IMR-90 (cell line): ENCODE measurements around the gene TSTD2. TPM values are rescaled to one million over a fixed set of nuclear protein-coding genes. Genes with fewer than 3 reads are reported as not detected.

Source experiments
- ATAC-seq: fragments of 200-7000 bp; cut with Tn5 transposase; 2 replicates; pipeline ENCODE4 v1.9.1; 2020; ENCODE audit warnings: low read depth, mild to moderate bottlenecking, moderate library complexity
- BruUV-seq: library from RNA; stranded (reverse); fragments of 400-500 nt; replicated peaks from 2 replicates; lab custom pipeline; 2021; lab: Mats Ljungman, UMichigan
- CTCF ChIA-PET: fragments of 300-600 bp; formaldehyde crosslinking; extraction: SDS; loops from one replicate; lab custom pipeline; 2021; ENCODE audit warnings: antibody characterized with exemption; lab: Yijun Ruan, JAX
- POLR2A ChIA-PET: fragments of 300-600 bp; sonication (Branson Sonifier 250); formaldehyde crosslinking; loops from one replicate; lab custom pipeline; 2022; ENCODE audit warnings: antibody characterized with exemption; ENCODE audit not compliant: unreplicated experiment; lab: Charles Lee
- DNase-seq: peaks from one replicate; pipeline ENCODE4 v3.0.0; 2013
- H2AFZ ChIP-seq: replicated peaks from 2 replicates; pipeline ENCODE3; 2013; ENCODE audit warnings: low read length, mild to moderate bottlenecking; ENCODE audit not compliant: poor library complexity
- H2AK5ac ChIP-seq: 2 replicates; pipeline ENCODE4 v1.6.1; 2013; ENCODE audit warnings: low read depth, low read length, inconsistent platforms
- H2AK9ac ChIP-seq: replicated peaks from 2 replicates; pipeline ENCODE3; 2013; ENCODE audit warnings: mild to moderate bottlenecking, low read depth, low read length, moderate library complexity; ENCODE audit not compliant: poor library complexity
- H2BK120ac ChIP-seq: 2 replicates; pipeline ENCODE4 v1.6.1; 2013; ENCODE audit warnings: low read depth, low read length, inconsistent platforms
- H2BK15ac ChIP-seq: 3 replicates; pipeline ENCODE4 v1.6.1; 2013; ENCODE audit warnings: low read depth, low read length, inconsistent platforms
- H2BK20ac ChIP-seq: 2 replicates; pipeline ENCODE4 v1.6.1; 2013; ENCODE audit warnings: low read depth, mild to moderate bottlenecking, inconsistent platforms, low read length, moderate library complexity
- H2BK5ac ChIP-seq: 2 replicates; pipeline ENCODE4 v1.6.1; 2013; ENCODE audit warnings: mild to moderate bottlenecking, low read depth, low read length, inconsistent platforms; ENCODE audit not compliant: poor library complexity, severe bottlenecking
- H3K14ac ChIP-seq: replicated peaks from 2 replicates; pipeline ENCODE4 v1.6.1; 2013; ENCODE audit warnings: low read depth, low read length, inconsistent platforms
- H3K18ac ChIP-seq: 2 replicates; pipeline ENCODE4 v1.6.1; 2013; ENCODE audit warnings: low read depth, low read length, control low read depth
- H3K23ac ChIP-seq: 2 replicates; pipeline ENCODE4 v1.6.1; 2013; ENCODE audit warnings: low read depth, low read length, inconsistent platforms
- H3K27ac ChIP-seq: 2 replicates; pipeline ENCODE4 v1.5.1; 2013; ENCODE audit warnings: mild to moderate bottlenecking, control low read depth, low read length; ENCODE audit not compliant: insufficient read depth
- H3K27me3 ChIP-seq: 2 replicates; pipeline ENCODE4 v1.6.1; 2013; ENCODE audit warnings: low read length; ENCODE audit not compliant: control insufficient read depth, insufficient read depth
- H3K36me3 ChIP-seq: 2 replicates; pipeline ENCODE4 v1.6.1; 2013; ENCODE audit warnings: low read length, mixed read lengths; ENCODE audit not compliant: control insufficient read depth, insufficient read depth
- H3K4ac ChIP-seq: 2 replicates; pipeline ENCODE4 v1.6.1; 2013; ENCODE audit warnings: low read depth, low read length, inconsistent platforms
- H3K4me1 ChIP-seq: 2 replicates; pipeline ENCODE4 v1.6.1; 2013; ENCODE audit warnings: low read length, mixed read lengths; ENCODE audit not compliant: control insufficient read depth, insufficient read depth
- H3K4me2 ChIP-seq: 2 replicates; pipeline ENCODE4 v1.6.1; 2013; ENCODE audit warnings: low read depth, mild to moderate bottlenecking, control low read depth, low read length, moderate library complexity
- H3K4me3 ChIP-seq: 2 replicates; pipeline ENCODE4 v1.5.1; 2013; ENCODE audit warnings: low read depth, mild to moderate bottlenecking, control low read depth, low read length, moderate library complexity; ENCODE audit not compliant: insufficient read depth
- H3K56ac ChIP-seq: 2 replicates; pipeline ENCODE4 v1.6.1; 2013; ENCODE audit warnings: low read length, inconsistent platforms; ENCODE audit not compliant: insufficient read depth; ENCODE audit errors: extremely low read depth
- H3K79me1 ChIP-seq, 2 experiments: 2 replicates each; pipeline ENCODE4 v1.6.1; 2013; ENCODE audit warnings: low read length in 2 of 2, inconsistent platforms in 1 of 2, low read depth in 1 of 2
- H3K9ac ChIP-seq: 2 replicates; pipeline ENCODE4 v1.6.1; 2013; ENCODE audit warnings: low read depth, low read length, control low read depth
- H3K9me1 ChIP-seq: 2 replicates; pipeline ENCODE4 v1.6.1; 2013; ENCODE audit warnings: low read length, inconsistent platforms; ENCODE audit not compliant: insufficient read depth
- H3K9me3 ChIP-seq: 2 replicates; pipeline ENCODE4 v1.6.1; 2013; ENCODE audit warnings: low read length; ENCODE audit not compliant: control insufficient read depth, insufficient read depth
- H4K20me1 ChIP-seq: 2 replicates; pipeline ENCODE4 v1.6.1; 2013; ENCODE audit warnings: low read length, inconsistent platforms; ENCODE audit not compliant: insufficient read depth
- H4K5ac ChIP-seq: 2 replicates; pipeline ENCODE4 v1.6.1; 2013; ENCODE audit warnings: mild to moderate bottlenecking, low read depth, low read length, control low read depth
- H4K8ac ChIP-seq, 2 experiments: 2 replicates each; pipeline ENCODE4 v1.6.1; 2013; ENCODE audit warnings: low read depth in 2 of 2, low read length in 2 of 2, control low read depth in 1 of 2, inconsistent platforms in 1 of 2
- H4K91ac ChIP-seq: 2 replicates; pipeline ENCODE4 v1.6.1; 2013; ENCODE audit warnings: low read depth, low read length, inconsistent platforms; ENCODE audit not compliant: insufficient read depth
- FOS ChIP-seq: fragments of 150-350 bp; IDR thresholded peaks from 2 replicates; pipeline ENCODE4 v1.6.1; 2016; ENCODE audit warnings: low read depth, low read length
- NFE2L2 ChIP-seq: fragments of 150-350 bp; IDR thresholded peaks from 2 replicates; pipeline ENCODE4 v1.6.1; 2016; ENCODE audit warnings: low read depth, mild to moderate bottlenecking, low read length
- WGBS, 2 experiments: methylation state at CpG; one replicate each; pipeline versions ENCODE4 v1.1.5 to v1.1.7; 2013; ENCODE audit warnings: missing lambda C conversion rate in 2 of 2; ENCODE audit not compliant: insufficient read length in 1 of 2; ENCODE audit errors: extremely low coverage in 2 of 2; 5-methylcytosine and 5-hydroxymethylcytosine counted together
- dilution Hi-C: fragments of 300-500 bp; cut with HindIII; formaldehyde crosslinking; loops from one replicate; pipeline ENCODE4 v1.14.3; 2018; ENCODE audit warnings: low sequenced_read_pairs; ENCODE audit not compliant: unreplicated experiment
- in situ Hi-C: fragments of 300-500 bp; cut with MboI; formaldehyde crosslinking; loops from 3 replicates; pipeline ENCODE4 v1.14.3; 2019; ENCODE audit warnings: low sequenced_read_pairs, inconsistent platforms, mixed read lengths
- intact Hi-C: fragments of 100-400 bp; cut with micrococcal nuclease; formaldehyde crosslinking; loops from 2 replicates; pipeline ENCODE4 v1.10.0; 2022
- polyA plus RNA-seq, 3 experiments: library from polyadenylated mRNA; depleted of rRNA; stranded (reverse); fragments of >200 nt; gene quantifications; 2 replicates each; pipeline ENCODE4 v1.2.3, GENCODE V29; 2012; ENCODE audit warnings: low replicate concordance in 1 of 3
- total RNA-seq: library from RNA; depleted of rRNA; stranded (reverse); fragments of >200 nt; gene quantifications from 2 replicates; pipeline ENCODE4 v1.2.3, GENCODE V29; 2012

TSTD2 gene
- total and polyA plus RNA-seq, 2 of the 4 experiments (the other 2 are of a cell fraction): 11.2 to 16.3 TPM

DNA sequence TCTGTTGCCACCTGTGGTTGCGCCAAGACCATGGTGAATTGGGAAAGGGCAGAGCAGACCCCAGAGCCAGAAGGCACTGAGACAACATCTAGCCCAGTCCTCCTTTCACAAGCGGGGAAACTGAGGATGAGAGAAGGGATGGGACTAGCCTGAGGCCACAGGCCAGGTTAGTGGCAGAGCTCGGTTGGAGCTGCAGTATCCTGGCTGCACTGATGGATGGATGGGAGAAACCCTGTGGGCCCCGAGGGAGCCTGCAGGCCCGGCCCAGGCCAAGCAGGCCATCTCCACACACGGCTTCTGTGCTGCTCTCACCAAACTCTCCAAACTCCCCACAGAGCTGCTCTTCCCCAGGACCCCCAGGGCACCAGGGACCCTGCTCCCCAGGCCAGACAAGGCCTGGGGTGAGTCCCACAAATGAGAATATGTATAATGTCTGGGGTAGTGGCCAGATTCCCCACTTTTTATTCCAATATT lies 60.2 kb downstream of the TSTD2 start:
- no peak overlapping the region for H4K5ac ChIP-seq
- H2AFZ ChIP-seq: no peak overlapping the region
- H3K27ac ChIP-seq: no peak overlapping the region
- TF ChIP-seq FOS (no peak), NFE2L2 (no peak)
- H3K9ac ChIP-seq: no peak overlapping the region
- dilution Hi-C loops: no loop called here
- H3K9me1 ChIP-seq: no peaks in the 10 kb centered on the region
- peaks cover 12% of the 10 kb centered on the region for H3K36me3 ChIP-seq
- ChIA-PET POLR2A (no interaction called here), CTCF (no interaction called here)
- no peak overlapping the region for H4K8ac ChIP-seq
- no peak overlapping the region for H3K4me2 ChIP-seq
- no peak overlapping the region for H3K14ac ChIP-seq
- ATAC-seq (no peak), DNase-seq (no peak)
- H4K91ac ChIP-seq: no peak overlapping the region
- H3K4me3 ChIP-seq: no peak overlapping the region
- peaks cover 2% of the 10 kb centered on the region; the same call in 1 of the 2 replicates for H3K4me1 ChIP-seq
- no peak overlapping the region for H2AK9ac ChIP-seq
- H4K20me1 ChIP-seq: no peaks in the 10 kb centered on the region
- H3K56ac ChIP-seq: no peak overlapping the region
- in situ Hi-C loops: no loop called here
- no peak overlapping the region for H2AK5ac ChIP-seq
- no peak overlapping the region for H2BK120ac ChIP-seq
- intact Hi-C loops: no loop called here
- H3K18ac ChIP-seq: no peak overlapping the region
- H3K23ac ChIP-seq: no peak overlapping the region
- no peaks in the 10 kb centered on the region for H3K9me3 ChIP-seq
- no peaks in the 10 kb centered on the region for H3K27me3 ChIP-seq
- H2BK20ac ChIP-seq: no peak overlapping the region
- H2BK15ac ChIP-seq: no peak overlapping the region
- no TSS peak for BruUV-seq
- no CpG with 5 or more reads among the region's 6 CpGs for WGBS, 2 experiments
- H3K79me1 ChIP-seq: no peaks in the 10 kb centered on the region
- no peak overlapping the region for H3K4ac ChIP-seq
- H2BK5ac ChIP-seq: no peak overlapping the region
